Measurements from ENCODE around the gene CCDC33. TPM values are rescaled to one million over a fixed set of nuclear protein-coding genes. Genes with fewer than 3 reads are reported as not detected.

Gene CCDC33
- total RNA-seq, 1 experiment from 2014 or later = 0.77 TPM

DNA sequence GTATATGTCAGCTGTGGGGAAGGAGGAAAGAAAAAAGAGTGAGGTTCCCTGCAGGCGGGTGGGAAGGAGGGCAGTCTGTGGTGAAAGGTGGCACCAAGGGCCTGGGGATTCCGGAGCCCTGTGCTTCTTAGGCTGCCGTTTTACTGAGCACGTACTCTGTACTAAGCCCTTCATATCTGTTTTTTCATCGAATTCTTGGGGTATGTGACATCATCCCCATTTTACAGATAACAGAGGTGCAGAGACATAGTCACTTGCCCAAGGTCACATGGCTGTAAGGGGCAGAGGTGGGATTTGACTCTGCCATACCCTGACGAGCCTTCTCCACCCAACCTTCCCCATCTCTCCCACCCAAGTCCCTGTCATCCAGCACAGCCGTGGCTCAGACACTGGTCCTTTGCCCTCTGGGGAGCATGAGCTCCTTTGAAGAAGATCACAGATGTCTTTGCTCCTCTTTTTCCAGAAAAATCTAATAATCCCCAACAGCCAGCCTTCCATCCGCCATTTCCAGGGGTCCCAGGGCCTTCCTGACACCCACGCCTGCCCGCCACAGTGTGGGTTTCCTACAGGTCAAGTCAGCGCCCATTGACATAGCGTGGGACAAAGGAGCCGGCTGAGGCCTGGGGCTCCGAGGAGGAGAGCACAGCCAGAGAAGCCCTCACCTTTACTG lies 107.1 kb downstream of the CCDC33 start:
- H3K4me3 ChIP-seq (ENCODE audit: low read length) = no peak overlapping the region
- no peak overlapping the region for H3K27ac ChIP-seq (ENCODE audit: low read length)
- H3F3A ChIP-seq (ENCODE audit: low read length, unreplicated experiment) = no peaks in the 10 kb centered on the region
- H3K4me2 ChIP-seq (ENCODE audit: low read length) = no peak overlapping the region
- no TSS peak for BruUV-seq (replicated peaks)
- POLR2A ChIA-PET (ENCODE audit: unreplicated experiment) = no interaction called here
- H4K20me1 ChIP-seq (ENCODE audit: low read length) = no peaks in the 10 kb centered on the region
- ATAC-seq (no peak), DNase-seq (no peak)
- TF ChIP-seq EZH2phosphoT487 (IDR thresholded peaks at IDR 0.05; ENCODE audit: borderline replicate concordance, low read length) (no peak), EZH2 (IDR thresholded peaks at IDR 0.05; ENCODE audit: low read length, unreplicated experiment) (no peak)
- TF ChIP-seq, protein P1, sequence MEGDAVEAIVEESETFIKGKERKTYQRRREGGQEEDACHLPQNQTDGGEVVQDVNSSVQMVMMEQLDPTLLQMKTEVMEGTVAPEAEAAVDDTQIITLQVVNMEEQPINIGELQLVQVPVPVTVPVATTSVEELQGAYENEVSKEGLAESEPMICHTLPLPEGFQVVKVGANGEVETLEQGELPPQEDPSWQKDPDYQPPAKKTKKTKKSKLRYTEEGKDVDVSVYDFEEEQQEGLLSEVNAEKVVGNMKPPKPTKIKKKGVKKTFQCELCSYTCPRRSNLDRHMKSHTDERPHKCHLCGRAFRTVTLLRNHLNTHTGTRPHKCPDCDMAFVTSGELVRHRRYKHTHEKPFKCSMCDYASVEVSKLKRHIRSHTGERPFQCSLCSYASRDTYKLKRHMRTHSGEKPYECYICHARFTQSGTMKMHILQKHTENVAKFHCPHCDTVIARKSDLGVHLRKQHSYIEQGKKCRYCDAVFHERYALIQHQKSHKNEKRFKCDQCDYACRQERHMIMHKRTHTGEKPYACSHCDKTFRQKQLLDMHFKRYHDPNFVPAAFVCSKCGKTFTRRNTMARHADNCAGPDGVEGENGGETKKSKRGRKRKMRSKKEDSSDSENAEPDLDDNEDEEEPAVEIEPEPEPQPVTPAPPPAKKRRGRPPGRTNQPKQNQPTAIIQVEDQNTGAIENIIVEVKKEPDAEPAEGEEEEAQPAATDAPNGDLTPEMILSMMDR (conservative IDR thresholded peaks at IDR 0.05; ENCODE audit: low read depth, low read length) = no peak
- no peaks in the 10 kb centered on the region for H3K9me2 ChIP-seq (replicated peaks; ENCODE audit: low read length)
- H3K36me3 ChIP-seq (ENCODE audit: low read depth, low read length) = no peaks in the 10 kb centered on the region
- no peaks in the 10 kb centered on the region for H3K79me2 ChIP-seq (ENCODE audit: low read length)
- H3K9ac ChIP-seq (ENCODE audit: low read length) = no peak overlapping the region
- H3K4me1 ChIP-seq (ENCODE audit: insufficient read depth, low read length) = peaks cover 10% of the 10 kb centered on the region; the same call in 1 of the 2 replicates
- CTCF ChIA-PET = no interaction called here
- H3K27me3 ChIP-seq (ENCODE audit: low read length) = no peaks in the 10 kb centered on the region
- intact Hi-C loops (cut with micrococcal nuclease) = no loop called here
- no peak overlapping the region for H2AFZ ChIP-seq (ENCODE audit: low read length)
- no peaks in the 10 kb centered on the region for H3K9me3 ChIP-seq (ENCODE audit: low read length)

DNA sequence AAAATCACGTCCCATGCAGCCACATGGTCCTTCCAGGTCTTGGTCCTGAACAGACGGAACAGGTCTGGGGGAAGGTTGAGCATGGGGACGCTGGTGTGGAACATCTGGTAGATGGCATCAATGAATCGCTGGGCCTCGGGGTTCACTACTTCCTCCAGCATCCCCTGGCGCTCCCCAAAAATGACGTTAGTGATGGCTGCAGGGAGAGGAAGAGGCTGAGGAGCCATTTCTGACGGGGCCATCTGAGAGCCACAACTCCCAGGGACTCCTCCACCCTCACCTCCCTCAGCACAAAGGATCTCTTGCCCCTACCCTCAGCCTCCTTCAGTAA lies 107.6 kb downstream of the CCDC33 start:
- H3K4me1 ChIP-seq (ENCODE audit: insufficient read depth, low read length) = peaks cover 10% of the 10 kb centered on the region; the same call in 1 of the 2 replicates
- no peak for ATAC-seq
- intact Hi-C loops (cut with micrococcal nuclease) = no loop called here

DNA sequence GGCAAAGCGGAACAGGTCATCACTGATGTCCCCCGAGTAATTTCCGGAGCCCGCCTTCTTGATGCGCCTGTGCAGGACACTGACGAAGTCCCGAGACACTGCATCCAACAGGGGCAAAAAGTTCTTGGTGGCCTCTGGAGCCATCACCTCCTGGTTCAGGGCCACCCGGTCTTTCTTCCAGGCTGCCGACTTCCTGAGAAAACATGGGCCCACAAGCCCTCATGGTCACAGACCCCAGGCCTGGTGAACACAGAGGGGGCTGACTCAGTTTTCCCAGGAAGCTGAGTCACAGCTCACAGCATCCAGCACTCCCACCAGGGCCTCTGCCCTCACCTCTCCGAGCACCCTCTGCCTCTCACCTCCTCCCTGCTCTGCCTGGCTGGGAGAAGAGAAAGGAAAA lies 108.9 kb downstream of the CCDC33 start:
- no peak overlapping the region for H3K4me3 ChIP-seq (ENCODE audit: low read length)
- ChIA-PET POLR2A (ENCODE audit: unreplicated experiment) (no interaction called here), CTCF (no interaction called here)
- H3K36me3 ChIP-seq (ENCODE audit: low read depth, low read length) = no peaks in the 10 kb centered on the region
- ATAC-seq = no peak
- intact Hi-C loops (cut with micrococcal nuclease) = no loop called here
- no peak overlapping the region for H3K27ac ChIP-seq (ENCODE audit: low read length)
- H3K79me2 ChIP-seq (ENCODE audit: low read length) = no peaks in the 10 kb centered on the region
- H2AFZ ChIP-seq (ENCODE audit: low read length) = no peak overlapping the region
- no peak overlapping the region for H3K9ac ChIP-seq (ENCODE audit: low read length)
- H3K4me1 ChIP-seq (ENCODE audit: insufficient read depth, low read length) = peaks cover 7% of the 10 kb centered on the region; the same call in 1 of the 2 replicates
- no TSS peak for BruUV-seq (replicated peaks)
- no peaks in the 10 kb centered on the region for H3K27me3 ChIP-seq (ENCODE audit: low read length)
- no peaks in the 10 kb centered on the region for H3K9me3 ChIP-seq (ENCODE audit: low read length)
- TF ChIP-seq EZH2 (IDR thresholded peaks at IDR 0.05; ENCODE audit: low read length, unreplicated experiment) = no peak
- TF ChIP-seq EZH2phosphoT487 (IDR thresholded peaks at IDR 0.05; ENCODE audit: borderline replicate concordance, low read length) = no peak
- TF ChIP-seq, protein P1 (conservative IDR thresholded peaks at IDR 0.05; ENCODE audit: low read depth, low read length) = no peak
- no peaks in the 10 kb centered on the region for H4K20me1 ChIP-seq (ENCODE audit: low read length)
- no peaks in the 10 kb centered on the region for H3K9me2 ChIP-seq (replicated peaks; ENCODE audit: low read length)
- H3K4me2 ChIP-seq (ENCODE audit: low read length) = no peak overlapping the region
- no peaks in the 10 kb centered on the region for H3F3A ChIP-seq (ENCODE audit: low read length, unreplicated experiment)
- DNase-seq = no peak

More for the DNA sequence above, 107.6 kb downstream of the CCDC33 start:
- no peaks in the 10 kb centered on the region for H4K20me1 ChIP-seq (ENCODE audit: low read length)
- H3K27me3 ChIP-seq (ENCODE audit: low read length) = no peaks in the 10 kb centered on the region
- BruUV-seq (replicated peaks) = no TSS peak
- H3K4me2 ChIP-seq (ENCODE audit: low read length) = no peak overlapping the region
- no peak overlapping the region for H3K27ac ChIP-seq (ENCODE audit: low read length)
- no peaks in the 10 kb centered on the region for H3K36me3 ChIP-seq (ENCODE audit: low read depth, low read length)
- no peak overlapping the region for H3K4me3 ChIP-seq (ENCODE audit: low read length)
- no peak for DNase-seq
- TF ChIP-seq EZH2 (IDR thresholded peaks at IDR 0.05; ENCODE audit: low read length, unreplicated experiment) (no peak), EZH2phosphoT487 (IDR thresholded peaks at IDR 0.05; ENCODE audit: borderline replicate concordance, low read length) (no peak)
- TF ChIP-seq, protein P1 (conservative IDR thresholded peaks at IDR 0.05; ENCODE audit: low read depth, low read length) = no peak
- no peaks in the 10 kb centered on the region for H3K79me2 ChIP-seq (ENCODE audit: low read length)
- H3K9me3 ChIP-seq (ENCODE audit: low read length) = no peaks in the 10 kb centered on the region
- H3K9me2 ChIP-seq (replicated peaks; ENCODE audit: low read length) = no peaks in the 10 kb centered on the region
- H3F3A ChIP-seq (ENCODE audit: low read length, unreplicated experiment) = no peaks in the 10 kb centered on the region
- POLR2A ChIA-PET (ENCODE audit: unreplicated experiment) = no interaction called here
- no peak overlapping the region for H2AFZ ChIP-seq (ENCODE audit: low read length)
- CTCF ChIA-PET = no interaction called here
- H3K9ac ChIP-seq (ENCODE audit: low read length) = no peak overlapping the region

All from PC-3 (cell line).